Stimulated activated effector memory CD8-positive, alpha-beta T cell treated with anti-CD3 and anti-CD28 coated beads, Interleukin-12 subunit alpha, Interleukin-12 subunit beta, amount 100 ng/mL, for 72 hours (primary cell): Measurements from ENCODE around the gene ARHGAP25.

Source experiments
- ATAC-seq: fragments of 150-1000 bp; cut with Tn5 transposase; 2 replicates; pipeline ENCODE4 v1.10.0; 2021
- DNase-seq, 2 donors: peaks; one replicate each; pipeline ENCODE4 v3.0.0; 2021 to 2022; ENCODE audit warnings: low spot score in 2 of 2
- H3K27ac Mint-ChIP-seq: one replicate; pipeline ENCODE4 v1.8.0; 2022; ENCODE audit warnings: mild to moderate bottlenecking, mixed read lengths
- H3K36me3 Mint-ChIP-seq: one replicate; pipeline ENCODE4 v1.8.0; 2022; ENCODE audit warnings: mild to moderate bottlenecking, mixed read lengths
- H3K4me1 Mint-ChIP-seq: one replicate; pipeline ENCODE4 v1.8.0; 2022; ENCODE audit warnings: mixed read lengths
- H3K4me3 Mint-ChIP-seq: one replicate; pipeline ENCODE4 v1.8.0; 2022; ENCODE audit warnings: mild to moderate bottlenecking, mixed read lengths
- H3K9me3 Mint-ChIP-seq: one replicate; pipeline ENCODE4 v1.8.0; 2022; ENCODE audit warnings: mixed read lengths

ARHGAP25 gene

GRCh38 chr2:68732036-68732932, 2.3 kb upstream of the ARHGAP25 start:
- no peak overlapping the region for H3K4me3 Mint-ChIP-seq
- H3K36me3 Mint-ChIP-seq, result no peaks in the 10 kb centered on the region
- H3K4me1 Mint-ChIP-seq, result peaks cover 31% of the 10 kb centered on the region
- ATAC-seq (no peak), DNase-seq (no peak)
- H3K9me3 Mint-ChIP-seq, result no peaks in the 10 kb centered on the region
- H3K27ac Mint-ChIP-seq, result no peak overlapping the region

- no peak for DNase-seq
- H3K9me3 Mint-ChIP-seq, result no peaks in the 10 kb centered on the region
- H3K4me3 Mint-ChIP-seq, result no peak overlapping the region
- no peak for ATAC-seq
- H3K4me1 Mint-ChIP-seq, result peaks cover 22% of the 10 kb centered on the region
- no peaks in the 10 kb centered on the region for H3K36me3 Mint-ChIP-seq
- H3K27ac Mint-ChIP-seq, result no peak overlapping the region
These were observed 1.2 kb upstream of the ARHGAP25 start for GRCh38 chr2:68733365-68733764.

GRCh38 chr2:68734176-68734575, 435 bp upstream of the ARHGAP25 start:
- Mint-ChIP-seq H3K36me3 (peaks cover 5% of the 10 kb centered on the region), H3K27ac (no peak overlapping the region), H3K9me3 (no peaks in the 10 kb centered on the region), H3K4me1 (peaks cover 22% of the 10 kb centered on the region), H3K4me3 (no peak overlapping the region)
- DNase-seq (peak in 1 of 2 donors; percentile 54), ATAC-seq (no peak)

GRCh38 chr2:68736086-68736485, 1.5 kb downstream of the ARHGAP25 start:
- Mint-ChIP-seq H3K4me1 (peaks cover 33% of the 10 kb centered on the region), H3K27ac (no peak overlapping the region), H3K36me3 (peaks cover 18% of the 10 kb centered on the region), H3K9me3 (no peaks in the 10 kb centered on the region), H3K4me3 (no peak overlapping the region)
- no peak for ATAC-seq
- DNase-seq, result no peak

- Mint-ChIP-seq H3K9me3 (no peaks in the 10 kb centered on the region), H3K4me1 (peaks cover 37% of the 10 kb centered on the region), H3K27ac (no peak overlapping the region), H3K4me3 (no peak overlapping the region), H3K36me3 (peaks cover 28% of the 10 kb centered on the region)
- no peak for ATAC-seq
- DNase-seq, result peak in 1 of 2 donors; percentile 71
These were observed 3.1 kb downstream of the ARHGAP25 start for GRCh38 chr2:68737711-68738110.

GRCh38 chr2:68738906-68739594, 4.4 kb downstream of the ARHGAP25 start:
- Mint-ChIP-seq H3K9me3 (no peaks in the 10 kb centered on the region), H3K27ac (no peak overlapping the region), H3K36me3 (peaks cover 41% of the 10 kb centered on the region), H3K4me1 (peaks cover 50% of the 10 kb centered on the region), H3K4me3 (no peak overlapping the region)
- DNase-seq (peak in 1 of 2 donors; percentile 52), ATAC-seq (no peak)

- peaks cover 48% of the 10 kb centered on the region for H3K36me3 Mint-ChIP-seq
- no peak for ATAC-seq
- H3K9me3 Mint-ChIP-seq, result no peaks in the 10 kb centered on the region
- peaks cover 58% of the 10 kb centered on the region for H3K4me1 Mint-ChIP-seq
- DNase-seq, result peak in 1 of 2 donors; percentile 51
- H3K4me3 Mint-ChIP-seq, result no peak overlapping the region
- H3K27ac Mint-ChIP-seq, result no peak overlapping the region
These were observed 5.2 kb downstream of the ARHGAP25 start for GRCh38 chr2:68739595-68740399.

GRCh38 chr2:68740400-68740914, 5.8 kb downstream of the ARHGAP25 start:
- no peak overlapping the region for H3K4me3 Mint-ChIP-seq
- H3K9me3 Mint-ChIP-seq, result no peaks in the 10 kb centered on the region
- H3K4me1 Mint-ChIP-seq, result peaks cover 64% of the 10 kb centered on the region
- ATAC-seq (peak; percentile 69), DNase-seq (peak in 1 of 2 donors; percentile 52)
- H3K27ac Mint-ChIP-seq, result no peak overlapping the region
- H3K36me3 Mint-ChIP-seq, result peaks cover 55% of the 10 kb centered on the region

- Mint-ChIP-seq H3K9me3 (no peaks in the 10 kb centered on the region), H3K36me3 (peaks cover 63% of the 10 kb centered on the region), H3K4me1 (peaks cover 72% of the 10 kb centered on the region), H3K4me3 (no peak overlapping the region), H3K27ac (no peak overlapping the region)
- peak in 1 of 2 donors; percentile 52 for DNase-seq
- no peak for ATAC-seq
These were observed 6.6 kb downstream of the ARHGAP25 start for GRCh38 chr2:68741238-68741637.

- no peak overlapping the region for H3K27ac Mint-ChIP-seq
- H3K4me3 Mint-ChIP-seq, result no peak overlapping the region
- H3K4me1 Mint-ChIP-seq, result peaks cover 77% of the 10 kb centered on the region
- peak; percentile 65 for ATAC-seq
- H3K36me3 Mint-ChIP-seq, result peaks cover 68% of the 10 kb centered on the region
- peak in 1 of 2 donors; percentile 53 for DNase-seq
- H3K9me3 Mint-ChIP-seq, result no peaks in the 10 kb centered on the region
These were observed 7.2 kb downstream of the ARHGAP25 start for GRCh38 chr2:68741805-68742306.

- Mint-ChIP-seq H3K36me3 (peaks cover 77% of the 10 kb centered on the region), H3K4me1 (peaks cover 86% of the 10 kb centered on the region), H3K27ac (peak overlapping the region; percentile 33), H3K4me3 (no peak overlapping the region), H3K9me3 (no peaks in the 10 kb centered on the region)
- ATAC-seq, result no peak
- DNase-seq, result peak in 1 of 2 donors; percentile 45
These were observed 8.2 kb downstream of the ARHGAP25 start for GRCh38 chr2:68742626-68743415.

GRCh38 chr2:68743531-68743930, 8.9 kb downstream of the ARHGAP25 start:
- Mint-ChIP-seq H3K4me3 (no peak overlapping the region), H3K4me1 (peaks cover 94% of the 10 kb centered on the region), H3K27ac (peak overlapping the region; percentile 9), H3K9me3 (no peaks in the 10 kb centered on the region), H3K36me3 (peaks cover 82% of the 10 kb centered on the region)
- DNase-seq (no peak), ATAC-seq (no peak)

GRCh38 chr2:68744366-68744912, 9.8 kb downstream of the ARHGAP25 start:
- DNase-seq, result no peak
- H3K27ac Mint-ChIP-seq, result peak overlapping the region; percentile 9
- no peaks in the 10 kb centered on the region for H3K9me3 Mint-ChIP-seq
- no peak for ATAC-seq
- H3K4me3 Mint-ChIP-seq, result no peak overlapping the region
- H3K4me1 Mint-ChIP-seq, result peaks cover 95% of the 10 kb centered on the region
- peaks cover 79% of the 10 kb centered on the region for H3K36me3 Mint-ChIP-seq

- Mint-ChIP-seq H3K4me1 (peaks cover 91% of the 10 kb centered on the region), H3K27ac (peak overlapping the region; percentile 9), H3K4me3 (no peak overlapping the region), H3K9me3 (no peaks in the 10 kb centered on the region), H3K36me3 (peaks cover 79% of the 10 kb centered on the region)
- DNase-seq (peak in 1 of 2 donors; percentile 77), ATAC-seq (peak; percentile 88)
These were observed 10.4 kb downstream of the ARHGAP25 start for GRCh38 chr2:68745006-68745405.
